Gastrocnemius medialis (tissue), 4 donors: ENCODE measurements around the gene WSCD1.

Source experiments
- CTCF ChIP-seq, 5 experiments: fragments of 450-650 bp in 3 of 5; fragments of 200-600 bp in 2 of 5; sonication (generic) in 2 of 5; IDR thresholded peaks in 4 of 5; conservative IDR thresholded peaks in 1 of 5; 1 replicate in 4 of 5; 2 replicates in 1 of 5; pipeline ENCODE4 v1.5.1; 2016 to 2019; ENCODE audit warnings: antibody characterized with exemption in 5 of 5, mild to moderate bottlenecking in 3 of 5, moderate library complexity in 3 of 5
- POLR2A ChIP-seq, 2 donors: fragments of 450-650 bp; IDR thresholded peaks; one replicate each; pipeline ENCODE4 v1.6.1; 2017; ENCODE audit warnings: antibody characterized with exemption in 2 of 2, mild to moderate bottlenecking in 2 of 2, moderate library complexity in 2 of 2

- TF ChIP-seq CTCF (IDR thresholded peaks at IDR 0.05 in 4 of 5, conservative IDR thresholded peaks at IDR 0.05 in 1 of 5) (no peak), POLR2A (IDR thresholded peaks at IDR 0.05) (no peak)
These were observed 3.4 kb downstream of the WSCD1 start for GRCh38 chr17:6073620-6074019.
